GM19351 (cell line): ENCODE data around the gene RANBP3L.
"Not testable (repeated sequence)": the region's sequence is repeated elsewhere in the genome, so short reads cannot be mapped to it uniquely, and the experiment has no call there.

Source experiments
- ATAC-seq: cut with Tn5 transposase; IDR thresholded peaks from one replicate; pipeline ENCODE4 v1.9.1; 2021; ENCODE audit warnings: mild to moderate bottlenecking, moderate library complexity; ENCODE audit not compliant: unreplicated experiment

The RANBP3L gene

DNA sequence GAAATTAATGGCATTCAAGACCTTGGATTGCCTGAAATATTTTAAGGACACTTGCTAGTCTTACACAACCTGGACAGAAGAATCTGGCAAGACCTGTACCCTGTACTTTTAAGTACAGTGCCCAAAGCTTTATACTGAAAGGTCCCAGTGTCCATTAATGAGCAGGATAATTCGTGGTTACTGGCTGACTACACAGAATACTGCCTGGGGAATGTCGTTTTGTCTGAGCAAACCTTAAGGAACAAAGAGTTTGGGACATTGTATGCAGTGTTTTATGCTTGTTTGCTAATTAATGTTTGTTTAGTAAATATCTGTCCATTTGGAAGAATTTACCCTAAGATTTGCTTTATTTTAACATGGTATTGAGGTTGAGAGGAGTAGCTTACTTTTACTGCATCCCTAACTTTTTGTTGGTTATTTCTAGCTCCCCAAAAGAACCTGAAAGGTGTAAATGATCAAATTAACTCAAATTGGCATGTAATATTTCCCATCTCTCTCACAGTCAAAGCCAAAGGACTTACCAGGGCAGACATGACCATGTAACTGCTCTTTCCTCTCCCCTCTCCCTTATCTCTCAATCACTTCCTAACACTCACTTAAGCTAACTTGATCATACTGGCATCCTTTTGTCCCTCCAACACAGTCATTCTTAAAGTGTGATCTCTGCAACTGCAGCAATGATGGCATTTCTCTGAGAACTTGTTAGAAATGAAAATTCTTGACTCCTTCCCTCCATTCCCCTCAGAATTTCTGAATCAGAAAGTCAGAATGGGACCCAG lies 15.7 kb downstream of the RANBP3L start:
- ATAC-seq, result no peak

DNA sequence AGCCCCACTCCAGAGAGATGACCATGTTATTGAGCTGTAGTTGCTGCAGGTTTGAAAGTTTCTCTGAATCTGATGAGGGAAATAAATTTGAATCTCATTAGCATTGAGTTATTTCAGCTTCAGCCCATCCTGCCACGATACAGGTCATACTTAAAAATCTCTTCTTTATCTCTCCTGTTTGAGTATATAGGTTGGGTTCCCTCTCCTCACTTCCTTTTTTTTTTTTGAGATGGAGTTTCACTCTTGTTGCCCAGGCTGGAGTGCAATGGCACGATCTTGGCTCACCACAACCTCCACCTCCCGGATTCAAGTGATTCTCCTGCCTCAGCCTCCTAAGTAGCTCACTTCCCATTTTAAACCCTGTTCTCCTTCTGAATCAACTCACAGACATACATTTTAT lies 17.9 kb downstream of the RANBP3L start:
- ATAC-seq, result not testable (repeated sequence)

DNA sequence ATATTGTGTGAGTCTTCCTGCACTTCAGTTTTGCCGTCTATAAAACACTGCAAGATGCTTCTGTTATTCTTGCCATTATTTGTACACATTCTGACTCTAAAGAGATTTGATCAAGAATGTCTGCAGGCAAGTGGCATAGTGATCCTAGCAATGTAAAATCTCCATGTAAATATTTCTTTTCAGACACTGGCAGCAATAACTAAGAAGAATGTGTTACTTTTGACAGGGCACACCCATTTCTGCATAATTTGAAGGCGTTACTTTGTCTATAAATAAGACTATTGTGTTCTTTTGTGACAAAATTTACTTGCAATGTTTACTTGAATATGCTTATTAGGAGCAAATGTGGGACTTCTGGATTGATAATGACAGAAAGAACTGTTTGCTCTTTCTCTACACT lies 20.1 kb downstream of the RANBP3L start:
- ATAC-seq, result no peak

DNA sequence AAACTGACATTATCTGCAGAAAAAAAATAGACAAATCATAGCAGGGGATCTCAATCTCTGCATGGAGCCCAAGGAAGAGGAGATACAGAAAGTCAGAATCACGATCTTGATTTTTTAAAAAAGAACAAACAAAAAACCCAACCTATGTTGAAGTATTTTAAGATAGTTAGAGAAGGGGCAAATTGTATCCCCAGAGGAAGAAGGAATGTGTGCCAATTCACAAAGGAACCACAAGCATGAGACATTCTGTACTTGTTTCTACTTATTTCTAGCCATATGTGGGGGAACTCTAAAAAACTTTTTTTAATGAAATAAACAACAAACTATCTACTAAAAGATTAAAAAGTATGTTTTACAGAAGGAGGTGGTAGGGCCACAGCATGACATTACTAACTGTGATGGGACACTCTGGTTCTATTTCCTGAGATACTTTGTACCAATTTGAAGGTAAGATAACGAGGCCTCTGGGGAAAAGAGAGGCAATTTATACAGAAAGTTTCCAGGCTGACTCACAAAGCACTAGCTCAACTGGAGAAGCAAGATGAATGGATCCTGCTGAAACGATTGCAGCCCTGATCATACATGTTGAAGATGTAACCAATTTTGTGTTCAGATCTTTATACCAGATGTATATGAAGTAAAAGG lies 22.5 kb downstream of the RANBP3L start:
- no peak for ATAC-seq

DNA sequence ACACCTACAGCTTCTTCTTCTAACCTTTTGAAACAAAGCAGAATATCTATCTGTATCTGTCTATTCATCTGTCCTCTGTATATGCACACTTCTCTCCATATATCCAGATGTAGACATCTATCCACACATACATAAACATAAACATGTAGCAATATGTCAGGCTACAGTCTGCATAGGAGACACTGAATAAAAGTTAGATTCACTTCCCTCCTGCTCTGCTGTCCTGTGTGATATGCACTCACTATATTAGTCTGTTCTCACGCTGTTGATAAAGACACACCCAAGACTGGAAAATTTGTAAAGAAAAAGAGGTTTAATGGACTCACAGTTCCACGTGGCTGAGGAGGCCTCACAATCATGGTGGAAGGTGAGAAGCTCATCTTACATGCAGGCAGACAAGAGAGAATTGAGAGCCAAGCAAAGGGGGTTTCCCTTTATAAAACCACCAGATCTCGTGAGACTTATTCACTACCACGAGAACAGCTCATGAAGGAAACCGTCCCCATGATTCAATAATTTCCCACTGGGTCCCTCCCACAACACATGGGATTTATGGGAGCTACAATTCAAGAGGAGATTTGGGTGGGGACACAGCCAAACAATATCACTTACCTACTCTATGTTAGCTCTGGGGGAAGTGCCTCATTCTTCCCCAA lies 24.1 kb downstream of the RANBP3L start:
- ATAC-seq, result no peak

DNA sequence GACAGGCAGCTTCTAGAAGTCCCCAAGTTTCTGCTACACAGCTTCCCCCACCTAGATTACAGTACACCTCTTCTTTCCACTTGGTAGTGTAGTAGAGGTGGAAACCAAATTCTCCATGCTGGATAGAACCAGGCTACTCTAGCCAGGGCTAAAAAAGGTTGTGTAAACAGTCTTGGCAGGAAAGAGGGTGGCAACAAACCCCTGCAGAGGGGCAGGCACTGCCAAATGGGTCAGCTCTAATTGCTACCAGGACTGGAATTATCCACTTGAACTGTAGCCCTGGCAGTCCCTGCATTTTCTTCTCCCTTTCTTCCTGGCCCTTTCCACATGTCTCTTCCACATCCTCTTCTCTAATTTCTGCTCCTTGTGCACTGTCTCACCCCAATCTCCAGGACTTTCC lies 24.8 kb downstream of the RANBP3L start:
- no peak for ATAC-seq

DNA sequence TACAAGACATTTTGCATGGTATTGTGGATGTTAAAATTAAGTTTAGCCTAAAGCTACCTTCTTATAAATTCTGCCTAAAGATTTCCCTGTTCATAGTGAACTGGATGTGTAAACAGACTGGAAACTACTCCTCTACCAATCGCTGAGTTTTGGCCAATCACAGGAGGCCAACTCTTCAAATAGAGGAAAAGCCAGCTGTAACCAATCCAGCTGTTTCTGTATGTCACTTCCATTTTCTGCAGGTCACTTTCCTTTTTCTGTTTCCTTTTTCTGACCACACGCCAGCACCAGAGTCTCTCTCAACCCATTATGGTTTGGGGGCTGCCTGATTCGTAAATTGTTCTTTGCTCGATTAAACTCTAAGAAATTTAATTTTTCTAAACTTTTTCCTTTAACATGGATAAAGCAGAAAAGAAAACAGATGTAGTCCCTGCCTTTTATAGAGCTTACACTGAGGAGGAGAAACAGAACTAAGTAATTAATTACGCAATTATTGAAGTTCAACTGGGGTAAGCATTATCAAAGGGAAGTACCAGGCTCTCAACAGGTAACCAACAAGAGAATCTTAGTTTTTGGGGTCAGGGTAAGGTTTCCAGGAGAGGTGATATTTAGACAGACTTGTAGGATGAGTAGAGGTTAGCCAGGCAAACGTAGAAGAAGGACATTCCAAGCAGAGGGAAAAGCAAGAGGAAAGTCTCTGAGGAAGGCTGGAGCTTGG lies 27.7 kb downstream of the RANBP3L start:
- ATAC-seq, result no peak

DNA sequence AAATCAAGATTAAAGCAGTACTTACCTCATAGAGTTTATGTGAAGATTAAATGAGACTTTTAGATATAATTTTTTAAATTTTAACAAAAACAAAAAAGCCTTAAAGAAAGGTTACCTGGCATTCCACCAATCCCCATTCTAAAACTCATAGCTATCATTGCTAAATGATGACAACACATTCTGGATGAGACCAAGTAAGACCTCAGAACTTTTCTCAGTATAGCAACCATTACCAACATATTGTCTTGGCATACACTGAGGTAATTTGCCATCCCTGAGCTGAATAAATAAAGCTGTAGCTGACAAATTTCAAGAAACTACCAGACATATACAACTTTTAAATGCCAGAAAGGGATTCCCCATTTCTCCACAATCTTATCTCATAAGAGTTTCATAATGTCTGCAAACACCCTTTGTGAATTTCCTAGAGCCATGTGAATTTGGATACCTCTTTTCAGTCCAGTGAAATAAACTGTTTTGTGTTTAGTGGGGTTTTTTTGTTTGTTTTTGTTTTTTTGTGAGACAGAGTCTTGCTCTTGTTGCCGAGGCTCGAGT lies 29.5 kb downstream of the RANBP3L start:
- ATAC-seq, result no peak

DNA sequence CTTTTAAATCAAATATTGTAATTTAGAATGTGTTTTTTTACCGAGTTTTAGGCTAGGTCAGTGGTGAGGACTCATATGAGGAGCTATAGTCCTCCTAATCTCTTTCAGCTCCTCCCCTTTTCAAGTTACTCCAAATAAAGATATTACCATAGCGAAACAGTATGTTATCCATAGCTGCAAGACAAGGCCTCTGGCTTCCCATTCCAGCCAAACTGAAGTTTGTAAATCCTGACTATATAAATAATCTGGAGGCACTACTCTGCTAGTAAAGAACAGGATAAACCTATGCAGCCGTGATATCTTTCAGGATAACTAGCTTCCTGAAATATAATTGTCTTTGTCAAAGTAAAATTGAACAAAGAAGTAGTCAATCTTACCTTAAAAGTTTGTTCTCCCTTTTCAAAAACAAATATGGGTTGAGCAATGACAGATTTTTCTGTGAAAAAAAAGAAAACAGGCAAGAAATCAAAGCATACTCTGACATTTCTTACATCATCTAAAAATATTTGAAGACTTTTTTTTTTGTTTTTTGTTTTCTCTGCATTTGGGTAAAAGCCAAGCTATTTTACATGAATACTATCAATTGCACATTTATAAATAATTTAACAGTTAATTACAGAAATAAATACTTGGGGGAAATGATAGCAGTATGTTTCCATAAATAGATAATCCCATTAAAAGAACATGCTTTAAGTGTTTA lies 30.7 kb downstream of the RANBP3L start:
- ATAC-seq, result no peak

DNA sequence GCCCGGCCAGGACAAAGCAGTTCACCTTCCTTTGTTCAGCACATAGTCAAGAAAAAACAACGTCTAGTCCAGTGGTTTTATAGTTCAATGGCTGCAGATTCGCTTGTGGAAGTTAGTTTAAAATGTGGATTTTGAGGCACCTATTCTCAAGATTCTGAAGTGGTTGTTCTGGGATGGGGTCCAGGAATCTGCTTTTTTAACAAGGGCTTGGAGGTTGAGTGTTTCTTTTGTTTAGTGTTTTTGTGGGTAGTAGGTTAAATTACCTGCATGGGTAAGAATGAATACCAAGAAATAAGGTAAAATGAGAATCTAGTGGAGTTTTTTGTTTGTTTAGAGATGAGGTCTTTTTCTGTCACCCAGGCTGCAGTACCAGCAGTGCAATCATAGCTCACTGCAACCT lies 31.5 kb downstream of the RANBP3L start:
- ATAC-seq, result no peak

DNA sequence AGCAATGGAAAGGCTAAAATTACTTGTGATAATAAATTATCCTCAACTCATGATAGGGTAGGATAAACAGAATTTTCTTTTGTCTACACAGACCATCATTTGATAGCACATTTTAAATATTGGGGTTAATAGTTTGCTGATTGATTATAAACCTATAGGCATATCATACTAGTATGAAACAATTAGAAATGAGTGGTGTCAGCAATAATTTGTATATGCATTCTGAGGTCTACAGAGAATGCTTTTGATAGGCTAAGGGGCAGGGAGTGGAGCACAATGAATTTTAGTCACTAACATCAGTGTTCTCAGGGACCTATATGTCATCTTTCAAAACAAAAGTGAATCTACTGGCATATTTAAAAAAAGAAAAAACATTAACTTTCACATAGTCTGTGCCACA lies 32.2 kb downstream of the RANBP3L start:
- ATAC-seq, result no peak

DNA sequence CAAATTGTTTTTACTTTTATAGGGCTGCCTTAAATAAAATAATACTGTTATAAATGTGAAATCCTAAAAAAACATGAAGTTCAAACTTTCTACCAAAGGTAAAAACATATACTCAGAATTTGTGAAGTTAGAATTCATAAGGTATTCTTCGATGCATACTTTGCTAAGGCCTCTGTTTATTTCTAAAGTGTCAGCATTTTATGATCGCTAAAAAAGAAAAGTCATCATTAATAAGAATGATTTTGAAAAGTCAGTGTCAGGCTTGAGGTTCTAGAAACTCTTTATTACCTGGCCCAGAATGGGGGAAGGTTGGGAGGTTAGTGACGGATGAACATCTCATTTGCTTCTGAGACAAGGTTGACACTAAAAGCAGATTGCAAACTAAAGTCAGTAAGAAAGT lies 33.8 kb downstream of the RANBP3L start:
- no peak for ATAC-seq

DNA sequence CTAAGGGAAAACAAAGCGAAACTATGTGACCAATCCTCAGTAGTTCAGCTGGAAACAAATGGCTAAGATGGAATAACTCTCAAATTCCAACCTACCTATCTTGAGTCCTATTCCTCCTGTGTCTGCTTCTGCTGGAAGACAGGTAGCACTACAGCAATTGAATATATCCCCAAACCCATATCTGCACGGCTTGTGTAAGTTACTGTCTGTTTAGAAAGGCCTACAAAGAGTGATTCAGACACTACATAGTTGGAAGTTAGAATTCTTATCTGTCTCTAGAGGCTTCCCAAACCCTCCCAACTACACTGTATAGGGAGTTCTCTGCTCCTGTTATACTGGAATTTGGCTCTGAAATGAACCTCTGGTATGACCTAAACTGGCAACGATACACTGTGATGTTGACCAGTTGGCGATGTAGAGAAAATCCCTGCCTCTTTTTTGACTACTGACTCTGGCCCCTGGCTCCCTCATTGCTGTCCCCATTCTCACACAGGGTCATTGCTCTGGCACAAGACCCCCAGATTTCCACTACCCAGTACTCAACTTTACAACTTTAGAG lies 37.4 kb downstream of the RANBP3L start:
- ATAC-seq, result no peak

DNA sequence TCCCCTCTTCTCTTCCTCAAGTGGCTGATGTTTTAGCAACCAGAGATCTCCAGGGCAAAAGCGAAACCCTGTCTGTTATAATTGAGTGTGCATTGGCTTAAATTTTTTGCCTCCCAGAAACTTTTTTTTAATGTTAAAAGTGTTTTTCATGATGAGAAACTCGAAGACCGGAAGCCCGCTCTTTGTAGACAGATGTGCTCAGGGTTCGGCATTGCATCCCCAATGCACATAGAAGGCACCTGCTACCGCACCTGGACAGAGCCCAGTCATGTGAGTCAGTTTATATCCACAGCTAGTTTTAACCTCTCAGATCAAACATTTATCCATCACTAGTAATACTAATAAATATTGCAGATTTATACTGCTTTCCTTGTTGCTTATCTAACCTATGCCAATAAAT lies 40.5 kb downstream of the RANBP3L start:
- ATAC-seq, result no peak

DNA sequence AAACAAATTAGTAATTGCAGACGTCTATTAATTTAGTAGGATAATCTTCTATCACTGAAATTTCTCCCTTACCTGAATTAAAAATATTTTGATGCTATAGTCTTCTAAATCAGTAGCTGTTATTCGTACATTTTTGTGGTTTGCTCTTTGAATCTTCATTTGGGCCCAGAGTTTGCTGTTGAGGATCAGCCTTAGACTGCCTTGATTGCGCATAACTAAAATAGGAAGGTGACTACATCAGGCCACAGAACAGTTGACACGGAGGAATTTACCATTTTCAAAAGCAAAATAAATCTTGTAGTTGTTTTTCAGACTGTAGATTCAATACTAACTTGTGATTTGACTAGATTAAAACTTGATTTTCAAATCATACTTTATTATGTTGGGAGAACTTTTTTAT lies 48.1 kb downstream of the RANBP3L start:
- ATAC-seq, result no peak

DNA sequence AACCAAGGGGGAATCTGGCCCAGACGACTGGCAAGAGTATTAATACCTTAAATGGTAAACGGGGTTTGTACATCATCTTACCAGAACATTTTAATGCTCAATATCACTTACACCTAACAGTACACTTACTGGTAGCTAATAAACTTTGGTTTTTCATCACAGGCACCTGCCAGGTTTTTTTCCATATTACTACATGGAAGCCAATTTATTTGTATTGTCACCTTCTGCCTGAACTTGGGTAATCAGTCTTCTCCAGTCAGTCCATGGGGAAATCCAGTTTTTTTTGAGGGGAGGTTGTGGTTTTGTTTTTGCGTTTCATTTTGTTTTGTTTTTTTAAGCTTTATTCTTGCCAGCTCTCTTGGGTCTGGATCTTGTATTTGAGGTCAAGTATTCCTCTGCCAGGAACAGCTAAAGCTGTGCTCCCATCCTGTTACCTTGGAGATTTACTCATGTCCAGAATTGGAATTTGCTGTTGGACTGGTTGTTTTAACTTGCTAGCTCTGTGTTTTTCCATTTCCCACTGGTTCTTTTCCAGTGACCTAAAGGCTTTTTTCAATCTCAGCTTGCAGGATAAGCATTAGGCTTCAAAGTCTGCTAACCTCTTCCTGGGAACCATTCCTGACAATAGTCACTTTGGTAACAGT lies 48.9 kb downstream of the RANBP3L start:
- no peak for ATAC-seq

DNA sequence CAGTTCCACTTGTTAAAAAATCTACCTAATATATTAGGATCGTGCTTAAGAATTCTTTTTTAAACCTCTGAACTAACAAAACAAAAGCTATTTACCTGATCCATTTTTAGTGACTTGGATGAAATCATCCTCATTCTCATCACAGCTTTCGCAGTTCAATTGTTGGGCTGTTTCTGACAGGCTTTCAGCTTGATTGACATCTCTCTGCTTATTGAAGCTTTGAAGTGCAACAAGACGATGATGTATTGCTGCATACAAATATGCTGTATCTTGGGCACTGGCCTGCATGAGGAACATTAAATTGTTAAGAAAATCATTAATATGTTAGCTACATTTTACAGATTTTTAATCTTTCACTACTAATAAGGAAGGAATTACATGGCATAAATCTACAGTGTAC lies 50.5 kb downstream of the RANBP3L start:
- no peak for ATAC-seq

DNA sequence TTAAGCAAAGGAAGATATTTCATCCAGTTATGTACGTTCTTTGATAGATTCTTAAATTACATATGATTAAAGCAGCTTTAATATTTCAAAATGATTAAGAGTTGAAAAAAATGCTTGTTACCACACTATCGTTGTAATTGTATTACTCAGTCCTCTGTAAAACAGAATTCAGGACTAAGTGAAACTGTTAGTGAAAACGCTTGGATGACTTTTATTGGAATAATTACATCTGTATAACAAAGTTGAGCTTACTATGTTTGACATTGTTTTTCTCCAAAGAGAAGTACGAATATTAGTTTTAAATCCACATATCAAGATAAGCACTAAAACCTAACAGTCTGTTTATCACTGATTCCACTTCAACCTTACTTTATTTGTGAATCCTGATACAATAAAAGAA lies 51.3 kb downstream of the RANBP3L start:
- ATAC-seq, result no peak

DNA sequence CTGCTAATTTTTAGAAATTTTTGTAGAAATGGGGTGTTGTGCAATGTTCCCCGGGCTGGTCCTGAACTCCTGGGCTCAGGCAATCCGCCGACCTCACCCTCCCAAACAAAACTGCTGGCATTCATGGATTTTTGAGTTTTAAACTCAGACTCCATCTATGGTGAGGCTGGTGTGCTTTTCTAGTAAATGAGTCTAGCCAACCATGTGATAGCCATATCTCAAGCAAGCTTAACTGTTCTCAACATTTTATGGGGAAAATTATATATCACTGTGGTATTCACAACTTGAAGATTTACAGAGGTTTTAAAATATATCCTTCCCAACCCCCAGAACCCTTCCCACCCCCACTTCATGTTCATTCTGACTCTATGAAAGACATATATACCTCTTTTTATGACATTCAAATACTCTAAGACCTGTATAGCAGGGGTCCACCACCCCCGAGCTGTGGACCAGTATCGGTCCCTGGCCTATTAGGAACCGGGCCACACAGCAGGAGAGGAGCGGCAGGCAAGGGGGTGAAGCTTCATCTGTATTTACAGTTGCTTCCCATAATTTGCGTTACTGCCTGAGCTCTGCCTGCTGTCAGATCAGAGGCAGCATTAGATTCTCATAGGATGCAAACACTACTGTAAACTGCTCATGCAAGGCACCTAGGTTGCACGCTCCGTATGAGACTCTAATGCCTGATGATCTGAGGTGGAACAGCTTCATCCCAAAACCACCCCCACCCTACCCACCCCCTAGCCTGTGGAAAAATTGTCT lies 55.5 kb downstream of the RANBP3L start:
- ATAC-seq, result no peak
